GM21576 (cell line): ENCODE measurements around the gene TMEFF2.

Experiments used
- ATAC-seq: cut with Tn5 transposase; IDR thresholded peaks from one replicate; pipeline ENCODE4 v1.9.1; 2021; ENCODE audit warnings: mild to moderate bottlenecking, moderate library complexity; ENCODE audit not compliant: unreplicated experiment

Gene TMEFF2

DNA sequence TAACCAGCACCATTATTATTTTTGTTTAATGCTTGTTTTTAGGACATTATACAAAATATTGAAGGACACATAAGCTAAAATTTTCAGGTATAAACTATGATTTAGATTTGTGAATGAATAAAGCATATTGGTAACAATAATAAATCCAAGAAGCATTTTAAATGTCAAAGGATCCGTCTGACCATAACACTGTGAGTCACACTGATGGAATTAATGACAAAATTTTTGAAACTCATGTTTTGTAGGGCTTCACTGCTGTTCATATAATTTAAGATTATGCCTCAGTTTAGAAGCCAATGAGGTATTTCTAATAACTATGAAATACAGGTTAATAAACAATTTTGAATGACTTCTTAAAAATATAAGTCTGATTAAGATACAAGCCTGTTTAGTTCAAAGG, 124.6 kb downstream of the TMEFF2 start:
- no peak for ATAC-seq

DNA sequence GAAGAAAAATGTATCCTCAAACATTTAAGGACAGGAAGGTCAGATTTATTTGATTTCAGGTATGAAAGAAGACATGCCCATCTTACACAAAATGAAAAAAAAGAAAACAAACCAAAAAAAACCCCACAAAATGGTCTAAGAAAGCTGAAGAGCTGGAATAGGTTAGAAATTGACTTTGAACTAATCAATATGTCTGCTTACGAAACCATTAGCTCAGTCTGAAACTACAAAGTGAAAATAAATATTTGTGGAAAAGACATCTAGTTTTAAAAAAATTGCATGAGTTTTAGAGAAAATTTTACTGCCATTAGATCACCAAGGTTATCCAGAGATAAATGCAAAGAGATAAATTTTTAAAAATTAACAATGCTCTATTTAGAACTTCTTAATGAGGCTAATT, 125.3 kb downstream of the TMEFF2 start:
- ATAC-seq, result no peak

DNA sequence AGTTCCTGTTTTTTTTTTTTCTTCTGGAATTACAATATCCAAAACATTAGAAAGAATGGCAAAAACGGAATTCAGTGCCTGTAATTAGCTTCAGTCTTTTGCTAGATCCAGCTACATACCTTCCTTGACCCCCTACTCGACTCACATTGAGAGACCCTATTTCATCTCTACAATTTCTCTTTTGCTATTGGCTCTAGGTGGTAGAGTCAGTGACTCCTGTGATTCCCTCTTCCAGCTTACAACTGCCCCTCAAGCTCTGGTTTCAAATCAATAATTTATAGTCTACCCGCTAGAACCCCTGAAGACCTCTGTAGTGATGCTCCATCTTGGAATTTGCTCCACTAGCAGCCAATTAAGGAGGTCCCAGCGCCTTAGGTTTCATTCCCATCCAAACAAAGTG, 125.8 kb downstream of the TMEFF2 start:
- no peak for ATAC-seq

DNA sequence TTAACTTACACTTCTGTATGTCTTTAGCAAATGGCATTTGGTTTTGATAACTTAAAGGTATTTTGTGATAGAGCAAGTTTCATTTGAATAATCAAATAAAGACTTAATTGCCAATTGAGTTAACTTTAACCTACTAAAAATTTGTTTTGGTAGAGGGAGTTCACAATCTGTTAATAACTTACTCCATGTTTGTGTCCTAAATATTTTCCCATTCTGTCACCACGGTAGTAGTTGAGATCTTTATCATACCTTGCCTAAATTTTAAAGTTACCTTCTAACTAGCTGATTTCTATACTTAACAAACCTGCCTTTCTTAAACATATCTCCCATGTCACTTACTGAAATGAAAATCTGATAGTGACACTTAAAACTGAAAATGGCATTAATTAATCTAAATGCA, 127.1 kb downstream of the TMEFF2 start:
- ATAC-seq, result no peak

DNA sequence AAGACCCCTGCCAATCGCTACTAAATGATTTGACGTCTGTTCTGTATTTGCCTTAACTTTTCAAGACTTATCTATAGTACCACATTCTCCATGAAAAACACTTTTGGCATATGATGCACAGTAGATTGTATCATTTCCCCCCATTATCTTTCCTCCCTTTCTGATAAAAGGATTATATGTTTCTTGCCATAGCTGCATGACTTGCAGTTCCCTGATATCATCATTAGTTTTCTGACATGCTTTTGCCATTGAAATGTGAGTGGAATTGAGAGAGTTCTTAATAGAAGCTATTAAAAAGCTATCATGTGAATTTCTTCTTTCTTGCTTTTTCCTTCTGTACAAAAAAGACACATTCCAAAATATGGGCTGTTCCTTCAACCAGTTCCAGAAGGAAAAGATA, 130.3 kb downstream of the TMEFF2 start:
- no peak for ATAC-seq

DNA sequence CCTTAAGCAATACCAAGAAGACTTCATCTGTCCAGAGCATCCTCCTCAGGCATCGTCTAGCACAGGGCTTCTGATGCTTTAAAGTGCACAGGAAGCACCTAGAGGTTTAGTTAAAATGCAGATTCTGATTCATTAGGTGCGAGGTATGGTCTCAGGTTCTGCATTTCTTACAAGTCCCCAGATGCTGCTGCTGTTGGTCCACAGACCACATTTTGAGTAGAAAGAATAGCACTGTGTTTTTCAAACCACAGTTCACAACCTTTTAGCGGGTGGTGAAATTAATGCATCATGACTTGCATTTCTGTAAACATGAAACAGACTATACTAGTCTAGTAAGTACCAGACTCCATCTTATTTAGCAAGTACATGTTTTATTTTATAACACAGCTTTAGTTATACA, 134.6 kb downstream of the TMEFF2 start:
- no peak for ATAC-seq

DNA sequence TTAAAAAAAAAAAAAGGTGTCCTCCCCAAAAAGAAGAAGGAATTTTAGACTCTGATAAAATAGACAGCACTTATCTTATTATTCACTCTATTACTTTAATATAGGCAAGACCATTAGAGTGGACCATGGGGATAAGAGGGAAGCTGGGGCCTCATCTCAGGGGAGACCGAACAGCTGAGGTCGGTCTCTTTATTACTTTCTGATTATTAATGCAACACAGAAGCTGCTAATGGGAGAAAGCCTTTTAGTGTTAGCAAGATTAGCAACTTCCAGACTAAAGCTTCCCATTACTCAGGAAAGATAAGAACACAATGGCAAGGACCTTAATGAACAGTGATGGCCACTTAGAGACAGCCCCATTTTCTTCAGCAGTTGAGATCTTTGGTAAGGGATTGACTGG, 135.5 kb downstream of the TMEFF2 start:
- no peak for ATAC-seq

DNA sequence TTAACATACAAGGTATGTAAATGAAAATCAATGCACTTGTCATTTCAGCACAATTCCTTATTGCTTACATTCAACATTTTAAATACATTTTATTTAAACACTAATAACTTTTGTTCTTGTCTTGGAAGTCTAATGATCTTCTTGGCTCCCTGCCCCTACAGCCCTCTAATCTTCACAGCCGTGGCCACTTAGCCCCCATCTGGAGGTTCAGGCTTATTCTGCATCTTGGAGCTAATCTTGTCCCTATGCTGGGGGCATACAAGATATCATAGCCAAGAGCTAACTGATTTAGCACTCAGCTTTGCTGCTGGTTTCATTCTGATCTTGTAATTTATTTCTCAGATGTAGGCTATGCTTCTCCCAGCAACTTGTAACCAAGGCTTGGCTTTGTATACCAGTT, 140.8 kb downstream of the TMEFF2 start:
- ATAC-seq, result no peak

DNA sequence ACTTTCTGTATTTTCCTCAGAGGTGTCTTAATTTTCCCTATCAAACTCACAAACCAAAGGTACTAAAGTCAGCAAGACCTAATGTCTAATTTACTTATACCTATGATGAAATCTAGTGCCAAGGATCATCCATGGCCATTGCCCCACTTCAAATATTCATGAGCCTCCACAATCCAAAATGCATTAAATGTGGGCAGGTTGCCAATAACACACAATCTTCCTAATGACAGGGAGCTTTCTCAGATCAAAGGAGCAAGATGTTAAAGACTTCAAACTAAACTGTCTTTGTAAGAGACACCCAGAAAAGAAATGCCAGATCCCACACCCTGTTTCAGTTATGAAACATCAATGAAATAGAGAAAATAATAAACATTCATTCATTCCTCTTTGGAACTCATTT, 143.2 kb downstream of the TMEFF2 start:
- ATAC-seq, result no peak

DNA sequence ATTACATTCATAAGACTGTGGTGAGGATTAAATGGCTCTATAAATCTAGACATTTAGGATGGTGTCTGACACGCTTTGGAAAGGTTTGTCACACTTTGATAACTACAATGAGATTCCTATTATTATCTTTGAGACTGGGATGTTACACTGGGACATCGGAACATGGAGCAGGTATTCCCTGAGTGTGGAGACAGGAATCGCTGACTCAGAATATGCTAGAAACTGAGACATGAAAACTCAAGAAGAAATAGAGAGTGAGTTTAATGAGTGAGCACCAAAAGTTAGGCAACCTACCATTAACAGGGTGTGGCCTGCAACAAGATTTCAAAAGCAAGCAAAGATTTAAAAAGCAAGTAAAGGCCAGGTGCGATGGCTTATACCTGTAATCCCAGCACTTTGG, 145.4 kb downstream of the TMEFF2 start:
- ATAC-seq, result no peak

DNA sequence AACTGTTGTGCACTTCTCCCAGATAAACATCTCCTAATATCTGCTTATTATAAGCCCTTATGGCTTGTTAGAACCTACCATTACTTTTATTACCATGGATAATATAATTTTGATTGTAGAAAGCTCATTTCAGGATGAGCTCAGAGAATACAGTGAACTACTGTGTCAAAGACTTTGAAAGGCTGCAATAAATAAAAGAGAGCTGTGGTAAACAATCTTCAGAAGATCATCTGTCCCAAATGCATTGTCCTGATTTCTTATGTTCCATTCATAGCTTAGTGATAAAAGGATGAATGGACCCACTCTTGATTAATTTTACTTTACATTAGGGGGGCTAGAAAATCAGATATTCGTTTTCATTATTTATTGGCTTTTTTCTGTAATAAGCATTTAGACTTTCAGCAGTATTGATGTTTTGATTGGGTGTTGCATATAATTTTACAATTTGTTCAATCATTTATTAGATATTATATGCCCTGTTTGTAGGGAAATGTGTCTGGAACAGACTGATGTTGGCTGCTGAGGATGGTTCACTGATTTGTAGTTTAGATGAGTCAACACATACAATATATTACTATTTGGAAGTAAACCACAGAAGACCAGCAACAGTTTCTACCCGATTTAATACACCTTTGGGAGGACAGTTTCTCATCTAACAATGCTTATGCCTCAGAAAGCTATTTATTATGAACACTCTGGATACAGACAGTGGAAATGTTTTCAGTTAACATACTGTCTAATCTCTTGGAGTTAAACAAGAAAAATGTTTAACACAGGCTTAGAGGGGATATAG, 147.2 kb downstream of the TMEFF2 start:
- no peak for ATAC-seq

DNA sequence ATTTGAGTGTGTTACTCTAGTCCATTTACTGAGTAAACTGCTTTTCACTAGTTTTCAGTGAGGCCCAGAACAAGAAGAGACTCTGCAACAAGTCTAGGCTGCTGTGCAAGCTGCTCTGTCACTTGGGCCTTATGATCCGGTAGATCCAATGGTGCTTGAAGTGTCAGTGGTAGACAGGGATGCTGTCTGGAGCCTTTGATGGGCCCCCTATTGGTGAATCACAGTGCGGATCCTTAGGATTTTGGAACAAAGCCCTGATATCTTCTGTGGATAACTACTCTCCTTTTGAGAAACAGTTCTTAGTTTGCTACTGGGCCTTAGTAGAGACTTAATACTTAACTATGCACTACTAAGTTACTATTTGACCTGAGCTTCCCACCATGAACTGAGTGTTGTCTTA, 150.2 kb downstream of the TMEFF2 start:
- ATAC-seq, result no peak

DNA sequence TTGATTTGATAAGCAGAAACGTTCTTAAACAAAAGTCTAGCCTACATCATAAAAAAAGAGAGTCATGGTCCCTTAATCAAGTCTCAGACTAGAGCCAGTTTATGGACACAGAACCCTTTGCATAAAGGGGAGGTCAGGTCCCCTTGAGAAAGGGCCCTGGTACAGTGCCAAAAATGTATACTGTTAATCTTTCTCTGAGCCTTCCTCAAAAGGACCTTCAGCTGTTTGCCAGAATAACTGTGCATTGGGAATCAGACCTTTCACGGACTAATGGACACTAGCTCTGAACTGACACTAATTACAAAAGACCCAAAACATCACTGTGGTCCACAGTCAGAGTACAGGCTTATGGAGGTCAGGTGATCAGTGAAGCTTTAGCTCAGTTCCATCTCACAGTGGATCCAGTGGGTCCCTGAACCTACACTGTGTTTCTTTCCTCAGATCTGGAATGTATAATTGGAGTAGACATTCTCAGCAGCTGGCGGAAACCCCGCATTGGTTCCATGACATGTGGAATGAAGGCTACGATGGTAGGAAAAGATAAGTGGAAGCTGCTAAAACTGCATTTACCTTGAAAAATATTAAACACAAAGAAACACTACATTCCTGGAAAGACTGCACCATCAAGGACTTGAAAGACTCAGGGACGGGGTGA, 151.4 kb downstream of the TMEFF2 start:
- ATAC-seq, result no peak

DNA sequence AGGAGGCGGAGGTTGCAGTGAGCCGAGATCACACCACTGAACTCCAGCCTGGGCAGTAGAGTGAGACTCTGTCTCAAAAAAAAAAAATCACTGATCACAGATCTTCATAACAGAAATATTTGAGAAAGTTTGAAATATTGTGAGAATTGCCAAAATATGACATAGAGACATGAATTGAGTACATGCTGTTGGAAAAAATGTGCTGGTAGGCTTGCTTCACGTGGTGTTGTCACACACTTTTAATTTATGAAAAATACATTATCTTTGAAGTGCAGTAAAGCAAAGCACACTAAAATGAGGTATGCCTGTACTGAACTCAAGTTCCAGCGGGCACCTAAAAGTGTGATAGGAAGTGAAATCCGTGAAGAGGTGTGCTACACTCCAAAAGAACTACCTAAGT, 152.6 kb downstream of the TMEFF2 start:
- ATAC-seq, result no peak

DNA sequence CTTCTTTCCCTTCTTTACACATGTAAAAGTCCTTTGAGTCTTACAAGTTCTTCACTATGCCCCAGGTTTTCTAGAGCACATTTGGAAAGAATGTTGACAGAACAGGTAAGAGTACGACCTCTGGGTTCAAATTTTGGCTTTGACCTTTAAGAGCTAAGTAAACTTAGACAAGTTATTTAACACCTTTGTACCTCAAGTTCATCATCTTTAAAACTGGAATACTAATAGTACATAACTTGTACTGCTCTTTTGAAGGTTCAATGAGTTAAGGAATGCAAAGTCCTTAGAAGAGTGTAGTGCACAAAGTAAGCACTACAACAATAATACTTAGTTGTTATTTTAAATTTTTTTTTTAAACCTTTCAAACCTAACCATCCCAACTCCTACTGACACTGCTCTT, 156.6 kb downstream of the TMEFF2 start:
- ATAC-seq, result no peak

DNA sequence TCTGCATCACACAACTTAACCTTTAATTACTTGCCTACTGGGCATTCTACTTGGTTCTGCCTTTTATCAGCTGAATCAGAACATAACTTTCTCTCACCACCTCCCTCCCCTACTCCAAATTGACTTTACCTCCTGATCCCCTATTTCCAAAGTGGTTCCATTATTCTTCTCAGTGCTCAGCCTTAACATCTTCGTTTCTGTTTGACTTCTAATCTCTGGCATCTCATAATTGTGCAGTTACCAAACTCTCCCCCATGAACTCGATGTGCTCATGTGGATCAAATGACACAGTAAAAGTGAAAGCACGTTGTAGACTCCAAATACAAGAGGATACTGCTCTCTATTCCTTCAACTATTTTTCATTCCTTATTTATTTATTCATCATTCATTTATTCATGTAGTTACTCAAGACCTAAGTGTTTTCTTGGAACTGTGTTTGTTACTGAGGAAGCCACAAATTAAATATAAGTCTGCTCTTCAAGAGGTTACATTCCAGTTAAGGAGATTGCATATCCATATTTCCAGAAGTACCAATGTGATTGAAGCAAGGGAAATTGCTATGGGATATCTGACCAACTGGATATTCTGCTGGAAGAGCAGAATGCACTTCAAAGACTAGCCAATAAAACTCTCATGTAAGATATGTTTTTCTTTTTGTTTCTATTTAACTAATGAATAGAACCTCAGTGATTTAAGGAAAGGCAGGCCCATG, 158.8 kb downstream of the TMEFF2 start:
- no peak for ATAC-seq

DNA sequence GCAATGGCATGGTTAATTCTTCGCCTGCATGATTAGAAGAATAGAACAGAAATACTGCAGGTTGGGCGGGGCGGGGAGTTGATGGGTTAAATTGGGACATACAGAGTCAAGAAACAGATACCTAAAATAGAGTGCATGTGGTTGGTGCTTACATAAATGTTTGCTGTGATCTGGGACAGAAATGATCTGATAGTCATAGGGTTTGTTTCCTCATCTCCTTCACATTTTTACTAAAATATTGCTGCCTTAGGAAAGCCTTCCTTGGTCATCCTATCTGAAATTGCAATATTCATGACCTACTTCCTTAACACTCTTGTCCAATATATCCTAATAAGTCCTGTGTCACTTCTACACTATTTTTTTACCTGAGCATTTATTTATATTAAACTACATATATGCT, 163.9 kb downstream of the TMEFF2 start:
- ATAC-seq, result no peak

DNA sequence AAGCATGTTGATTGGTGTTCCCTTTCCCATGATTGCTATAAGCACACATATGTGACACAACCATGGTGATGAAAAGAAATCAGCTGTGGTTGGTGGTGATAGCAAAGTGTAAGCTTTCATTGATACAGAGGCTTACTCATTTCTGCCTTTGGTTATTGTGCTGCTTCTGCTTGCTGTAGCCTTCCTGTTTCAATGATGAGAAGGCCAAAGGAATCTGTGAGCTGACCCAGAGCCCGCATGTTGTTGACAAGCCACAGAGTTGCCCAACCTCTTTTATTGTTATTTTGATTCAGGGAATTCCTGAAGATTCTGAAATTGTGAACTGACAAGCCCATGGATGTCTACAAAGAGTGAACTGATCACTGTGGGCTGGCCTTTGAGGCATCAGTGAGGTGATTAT, 164.4 kb downstream of the TMEFF2 start:
- ATAC-seq, result no peak

DNA sequence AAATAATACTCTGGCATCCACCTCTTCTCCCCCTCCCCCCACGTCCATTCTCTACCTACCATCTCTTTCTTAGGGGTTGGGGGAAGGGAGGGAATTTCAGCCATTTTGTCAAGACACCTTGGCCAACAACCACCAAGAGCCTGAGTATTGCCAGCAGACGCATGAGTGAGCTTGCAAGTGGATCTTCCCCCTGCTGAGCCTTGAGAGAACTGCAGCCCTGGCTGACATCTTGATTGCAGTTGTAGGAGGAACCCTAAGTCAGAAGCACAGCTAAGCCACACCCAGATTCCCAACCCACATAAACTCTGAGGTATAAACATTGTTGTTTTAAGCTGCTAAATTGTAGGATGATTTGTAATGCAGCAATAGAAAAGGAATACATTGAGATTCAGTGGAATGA, 165.6 kb downstream of the TMEFF2 start:
- ATAC-seq, result peak; percentile 85

DNA sequence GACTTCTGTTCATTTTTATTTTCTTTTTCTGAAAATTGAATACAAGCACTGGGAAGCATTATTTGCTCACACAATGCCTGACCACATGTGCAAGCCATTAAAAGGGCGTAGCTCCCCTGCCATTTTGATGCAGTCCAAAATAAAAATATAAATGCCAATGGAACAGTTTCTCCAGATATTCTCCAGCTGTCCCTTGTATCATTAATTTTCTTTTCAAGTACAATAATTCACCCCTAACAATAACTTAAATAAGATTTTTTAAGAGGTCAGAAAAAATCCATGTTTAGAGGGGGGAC, 168.0 kb downstream of the TMEFF2 start:
- no peak for ATAC-seq

DNA sequence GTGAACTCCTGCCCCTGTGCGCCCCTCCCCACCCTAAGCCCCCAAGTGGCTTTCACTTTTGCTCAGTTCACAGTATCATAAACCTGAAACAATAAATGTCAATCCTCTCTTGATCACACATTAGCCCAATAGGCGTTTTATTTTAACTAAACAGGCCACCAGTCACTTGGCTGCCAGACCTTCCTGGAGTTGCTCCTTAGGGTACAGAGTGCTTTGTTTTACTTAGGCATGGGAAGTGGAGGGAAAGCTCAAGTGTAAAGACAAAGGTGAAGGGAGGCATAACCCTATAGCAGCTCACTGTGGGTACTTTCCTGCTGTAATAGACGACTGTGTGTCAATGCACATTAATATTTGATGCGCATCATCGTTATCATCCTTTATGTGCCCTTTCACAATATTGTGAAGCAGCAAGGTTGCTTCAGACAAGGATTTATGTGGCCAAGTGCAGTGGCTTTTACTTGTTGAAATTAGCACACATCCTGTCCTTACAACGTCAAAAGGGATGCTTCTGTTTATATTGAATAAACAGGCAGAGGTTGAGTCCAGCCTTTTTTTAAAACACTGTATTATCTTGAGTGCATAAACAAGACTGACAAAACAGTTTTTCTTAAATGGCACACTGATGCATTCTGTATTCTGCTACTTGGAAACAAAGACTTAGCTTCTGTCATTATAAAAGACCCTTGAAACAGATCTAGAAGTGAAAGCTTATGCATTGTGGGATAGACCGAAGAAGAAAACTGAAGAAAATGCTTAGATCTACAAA, 168.5 kb downstream of the TMEFF2 start:
- no peak for ATAC-seq

DNA sequence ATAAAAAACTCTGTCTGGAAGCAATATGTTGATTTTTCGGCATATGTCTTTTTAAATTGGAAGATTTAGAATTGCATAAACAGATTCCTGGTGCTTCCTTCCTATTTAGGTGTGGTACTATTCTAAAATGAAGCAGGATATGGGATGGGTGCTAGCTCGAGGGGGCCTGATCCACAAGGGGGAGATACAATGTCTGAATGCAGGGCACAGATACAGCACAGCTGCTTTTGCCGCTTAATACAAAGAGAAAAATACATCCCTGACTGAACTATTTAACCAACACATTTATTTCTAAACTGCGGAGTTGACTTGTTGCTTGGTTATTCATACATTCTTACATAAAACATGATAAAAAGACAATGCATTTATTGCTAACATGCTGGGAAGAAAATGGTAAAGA, 169.1 kb downstream of the TMEFF2 start:
- ATAC-seq, result no peak
